Esophagus muscularis mucosa (tissue), 4 donors: ENCODE measurements around the gene EIF4G1. TPM values are rescaled to one million over a fixed set of nuclear protein-coding genes. Genes with fewer than 3 reads are reported as not detected.

ENCODE experiments used
- DNase-seq: peaks from one replicate; pipeline ENCODE4 v3.0.0-alpha.2; 2017; ENCODE audit errors: extremely low spot score
- H3K27ac ChIP-seq, 4 donors: fragments of 200-600 bp; sonication (generic); replicated peaks in 1 of 4; 1 replicate in 3 of 4; 2 replicates in 1 of 4; pipeline ENCODE4 v1.5.1; 2016 to 2019; ENCODE audit warnings: mild to moderate bottlenecking in 1 of 4
- H3K27me3 ChIP-seq, 4 donors: fragments of 200-600 bp; sonication (generic); one replicate each; pipeline versions ENCODE4 v1.5.1 to v1.6.0; 2016 to 2019
- H3K36me3 ChIP-seq, 4 donors: fragments of 200-600 bp; sonication (generic); one replicate each; pipeline ENCODE4 v1.5.1; 2016 to 2019
- H3K4me1 ChIP-seq, 4 donors: fragments of 200-600 bp; sonication (generic); one replicate each; pipeline ENCODE4 v1.5.1; 2016 to 2019
- H3K4me3 ChIP-seq, 4 donors: fragments of 200-600 bp; sonication (generic); 1 replicate in 2 of 4; 2 replicates in 2 of 4; pipeline ENCODE4 v1.5.1; 2016 to 2019; ENCODE audit warnings: mild to moderate bottlenecking in 4 of 4, moderate library complexity in 1 of 4
- H3K9me3 ChIP-seq, 4 donors: fragments of 200-600 bp; sonication (generic); 1 replicate in 3 of 4; 2 replicates in 1 of 4; pipeline ENCODE4 v1.5.1; 2016 to 2019
- CTCF ChIP-seq, 3 experiments: fragments of 200-600 bp in 2 of 3; fragments of 450-650 bp in 1 of 3; sonication (generic) in 2 of 3; IDR thresholded peaks; one replicate each; pipeline ENCODE4 v1.5.1; 2017 to 2019; ENCODE audit warnings: antibody characterized with exemption in 3 of 3, mild to moderate bottlenecking in 2 of 3, moderate library complexity in 1 of 3
- EP300 ChIP-seq: sonication (generic); formaldehyde crosslinking; IDR thresholded peaks from one replicate; pipeline ENCODE4 v1.6.1; 2017; ENCODE audit warnings: antibody characterized with exemption
- POLR2A ChIP-seq: fragments of 450-650 bp; IDR thresholded peaks from one replicate; pipeline ENCODE4 v1.6.1; 2017; ENCODE audit warnings: antibody characterized with exemption, moderate library complexity, mild to moderate bottlenecking, low read depth
- POLR2AphosphoS5 ChIP-seq, 2 donors: sonication (generic); formaldehyde crosslinking; IDR thresholded peaks; one replicate each; pipeline ENCODE4 v1.6.1; 2017; ENCODE audit warnings: antibody characterized with exemption in 2 of 2
- WGBS: methylation state at CpG from one replicate; pipeline ENCODE4 v1.1.5; 2018; 5-methylcytosine and 5-hydroxymethylcytosine counted together
- intact Hi-C: fragments of 100-400 bp; cut with DNase I; formaldehyde crosslinking; loops from one replicate; pipeline ENCODE4 v1.15.1; 2023
- total RNA-seq, 4 donors: library from RNA; depleted of rRNA; stranded (reverse); fragments of >200 nt; gene quantifications; one replicate each; pipeline versions ENCODE4 v1.1.0 to v1.2.1, GENCODE V29; 2016

EIF4G1 gene
- total RNA-seq, 4 donors from 2014 or later, result 291 to 418 (median 360) TPM

- peaks cover 22 to 51% (median 39%) of the 10 kb centered on the region in 4 donors for H3K36me3 ChIP-seq
- intact Hi-C loops, result no loop called here
- no peaks in the 10 kb centered on the region for H3K9me3 ChIP-seq
- peak overlapping the region; percentile 81 to 91 (median 88) for H3K4me3 ChIP-seq
- peak overlapping the region; percentile 34 to 98 (median 92) for H3K27ac ChIP-seq
- DNase-seq, result no peak
- no peak for TF ChIP-seq POLR2AphosphoS5 (IDR thresholded peaks at IDR 0.05)
- TF ChIP-seq POLR2A, result no peak
- TF ChIP-seq CTCF (IDR thresholded peaks at IDR 0.05), result no peak
- no peak for TF ChIP-seq EP300
- H3K27me3 ChIP-seq, result no peaks in the 10 kb centered on the region
- H3K4me1 ChIP-seq, result peaks cover 63 to 75% (median 72%) of the 10 kb centered on the region in 4 donors
- WGBS, result 61% methylated on average over 5 of the region's 5 CpGs
Observed at GRCh38 chr3:184317201-184317600, 2.8 kb downstream of the EIF4G1 start.

- Histone ChIP-seq H3K36me3 (peaks cover 51 to 79% (median 68%) of the 10 kb centered on the region in 4 donors), H3K27me3 (no peaks in the 10 kb centered on the region), H3K4me3 (peak overlapping the region; percentile 40 to 48 (median 43)), H3K4me1 (peaks cover 62 to 85% (median 75%) of the 10 kb centered on the region in 4 donors), H3K9me3 (no peaks in the 10 kb centered on the region), H3K27ac (peak overlapping the region; percentile 83 to 98 (median 92))
- TF ChIP-seq POLR2A, result no peak
- TF ChIP-seq CTCF (IDR thresholded peaks at IDR 0.05), result no peak
- TF ChIP-seq POLR2AphosphoS5 (IDR thresholded peaks at IDR 0.05), result peak; percentile 76 to 86
- WGBS, result no CpG with 5 or more reads among the region's 4 CpGs
- peak; percentile 99 for DNase-seq
- intact Hi-C loops, result no loop called here
Observed at GRCh38 chr3:184320104-184320445, 5.7 kb downstream of the EIF4G1 start.

GRCh38 chr3:184321666-184322065 lies 7.3 kb downstream of the EIF4G1 start:
- Histone ChIP-seq H3K4me3 (no peak overlapping the region), H3K27me3 (no peaks in the 10 kb centered on the region), H3K27ac (peak overlapping the region; percentile 60 to 97 (median 84)), H3K36me3 (peaks cover 67 to 87% (median 79%) of the 10 kb centered on the region in 4 donors), H3K4me1 (peaks cover 51 to 74% (median 61%) of the 10 kb centered on the region in 4 donors), H3K9me3 (no peaks in the 10 kb centered on the region)
- intact Hi-C loops, result no loop called here
- DNase-seq, result no peak
- TF ChIP-seq POLR2AphosphoS5 (IDR thresholded peaks at IDR 0.05) (no peak), CTCF (IDR thresholded peaks at IDR 0.05) (no peak), POLR2A (no peak), EP300 (no peak)
- WGBS, result 69% methylated on average over 5 of the region's 5 CpGs

- Histone ChIP-seq H3K4me1 (peaks cover 38 to 61% (median 49%) of the 10 kb centered on the region in 4 donors), H3K36me3 (peaks cover 75 to 87% (median 80%) of the 10 kb centered on the region in 4 donors), H3K9me3 (no peaks in the 10 kb centered on the region), H3K27ac (peak overlapping the region; percentile 60 to 97 (median 84)), H3K27me3 (no peaks in the 10 kb centered on the region), H3K4me3 (no peak overlapping the region)
- intact Hi-C loops, result no loop called here
- WGBS, result 77% methylated on average over 19 of the region's 20 CpGs
- TF ChIP-seq CTCF (IDR thresholded peaks at IDR 0.05) (no peak), POLR2A (no peak), POLR2AphosphoS5 (IDR thresholded peaks at IDR 0.05) (peak in 1 of 2 donors; percentile 23)
- DNase-seq, result no peak
Observed at GRCh38 chr3:184322731-184323487, 8.5 kb downstream of the EIF4G1 start.
